Measurements from ENCODE around the gene FERMT3.
A peak's percentile ranks its signal among the peaks of the same experiment; 100 is the strongest.

Gene FERMT3

DNA sequence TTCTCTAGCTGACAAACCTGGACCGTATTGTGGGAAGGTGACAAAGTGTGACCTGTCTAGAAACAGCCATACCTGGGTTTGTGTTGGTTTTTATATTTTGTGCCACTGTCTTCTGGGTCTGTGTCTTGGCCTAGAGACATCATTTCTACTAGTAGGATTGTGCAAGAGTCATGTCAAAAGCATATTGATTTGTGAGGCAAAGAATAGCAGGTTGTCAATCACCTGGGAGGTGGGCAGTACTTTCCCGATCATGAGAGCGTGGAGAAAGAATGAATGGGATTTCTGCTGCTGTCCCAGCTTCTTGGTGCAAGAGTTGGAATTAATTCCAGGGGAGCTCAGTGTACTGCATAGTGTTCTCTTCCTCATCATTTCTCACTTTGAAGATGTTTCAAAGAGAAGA, 5.0 kb upstream of the FERMT3 start:
- Histone ChIP-seq H3K36me3 (ENCODE audit: control insufficient read depth, low read length) (peaks cover 82% of the 10 kb centered on the region), H3K9me2 (replicated peaks; ENCODE audit: control insufficient read depth, low read length) (no peaks in the 10 kb centered on the region), H3F3A (ENCODE audit: control insufficient read depth, insufficient read depth) (peaks cover 34% of the 10 kb centered on the region), H3K79me2 (ENCODE audit: control insufficient read depth, low read length) (peaks cover 6% of the 10 kb centered on the region), H3K27me3 (ENCODE audit: control insufficient read depth, low read length) (no peaks in the 10 kb centered on the region), H4K20me1 (ENCODE audit: control insufficient read depth, insufficient read depth, low read depth, low read length) (no peaks in the 10 kb centered on the region), H3K27ac (ENCODE audit: low read depth, low read length) (no peak overlapping the region), H3K9me3 (ENCODE audit: control insufficient read depth, insufficient read depth, low read length) (no peaks in the 10 kb centered on the region), H3K4me1 (ENCODE audit: control insufficient read depth, low read length) (peaks cover 39% of the 10 kb centered on the region), H3K4me3 (ENCODE audit: low read length) (no peak overlapping the region), H3K4me2 (ENCODE audit: low read length) (no peak overlapping the region)
- no peak for TF ChIP-seq EZH2phosphoT487 (IDR thresholded peaks at IDR 0.05; ENCODE audit: borderline replicate concordance, low read length)
- TF ChIP-seq CTCF (IDR thresholded peaks at IDR 0.05; ENCODE audit: low read depth, low read length, poor library complexity, severe bottlenecking) = no peak

DNA sequence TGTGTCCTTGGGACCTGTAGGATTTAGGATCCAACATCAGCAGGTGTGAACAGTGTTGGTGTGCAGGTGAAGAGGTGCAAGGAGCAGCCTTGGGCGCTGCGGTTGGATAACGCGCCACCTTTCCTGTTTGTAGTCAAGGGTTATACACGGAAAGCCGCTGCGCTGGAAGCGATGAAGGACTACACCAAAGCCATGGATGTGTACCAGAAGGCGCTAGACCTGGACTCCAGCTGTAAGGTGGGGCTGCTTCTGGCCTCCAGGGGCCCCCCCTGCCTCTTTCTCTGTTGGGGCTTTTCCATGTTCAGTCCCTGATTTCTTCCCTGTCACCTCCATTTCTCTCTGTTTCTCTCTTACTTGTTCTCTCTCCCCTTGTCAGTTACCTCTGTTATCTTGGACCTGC, 3.5 kb upstream of the FERMT3 start:
- H3K36me3 ChIP-seq (ENCODE audit: control insufficient read depth, low read length) = peaks cover 82% of the 10 kb centered on the region
- no peak overlapping the region; the same call in 1 of the 2 replicates for H3K27ac ChIP-seq (ENCODE audit: low read depth, low read length)
- no peak overlapping the region for H3K4me3 ChIP-seq (ENCODE audit: low read length)
- no peak overlapping the region for H3K4me2 ChIP-seq (ENCODE audit: low read length)
- H3K9me2 ChIP-seq (replicated peaks; ENCODE audit: control insufficient read depth, low read length) = no peaks in the 10 kb centered on the region
- no peaks in the 10 kb centered on the region for H4K20me1 ChIP-seq (ENCODE audit: control insufficient read depth, insufficient read depth, low read depth, low read length)
- TF ChIP-seq CTCF (IDR thresholded peaks at IDR 0.05; ENCODE audit: low read depth, low read length, poor library complexity, severe bottlenecking) (no peak), EZH2phosphoT487 (IDR thresholded peaks at IDR 0.05; ENCODE audit: borderline replicate concordance, low read length) (no peak)
- peaks cover 53% of the 10 kb centered on the region for H3K4me1 ChIP-seq (ENCODE audit: control insufficient read depth, low read length)
- H3K79me2 ChIP-seq (ENCODE audit: control insufficient read depth, low read length) = peaks cover 15% of the 10 kb centered on the region
- peaks cover 34% of the 10 kb centered on the region for H3F3A ChIP-seq (ENCODE audit: control insufficient read depth, insufficient read depth)
- no peaks in the 10 kb centered on the region for H3K9me3 ChIP-seq (ENCODE audit: control insufficient read depth, insufficient read depth, low read length)
- no peaks in the 10 kb centered on the region for H3K27me3 ChIP-seq (ENCODE audit: control insufficient read depth, low read length)

DNA sequence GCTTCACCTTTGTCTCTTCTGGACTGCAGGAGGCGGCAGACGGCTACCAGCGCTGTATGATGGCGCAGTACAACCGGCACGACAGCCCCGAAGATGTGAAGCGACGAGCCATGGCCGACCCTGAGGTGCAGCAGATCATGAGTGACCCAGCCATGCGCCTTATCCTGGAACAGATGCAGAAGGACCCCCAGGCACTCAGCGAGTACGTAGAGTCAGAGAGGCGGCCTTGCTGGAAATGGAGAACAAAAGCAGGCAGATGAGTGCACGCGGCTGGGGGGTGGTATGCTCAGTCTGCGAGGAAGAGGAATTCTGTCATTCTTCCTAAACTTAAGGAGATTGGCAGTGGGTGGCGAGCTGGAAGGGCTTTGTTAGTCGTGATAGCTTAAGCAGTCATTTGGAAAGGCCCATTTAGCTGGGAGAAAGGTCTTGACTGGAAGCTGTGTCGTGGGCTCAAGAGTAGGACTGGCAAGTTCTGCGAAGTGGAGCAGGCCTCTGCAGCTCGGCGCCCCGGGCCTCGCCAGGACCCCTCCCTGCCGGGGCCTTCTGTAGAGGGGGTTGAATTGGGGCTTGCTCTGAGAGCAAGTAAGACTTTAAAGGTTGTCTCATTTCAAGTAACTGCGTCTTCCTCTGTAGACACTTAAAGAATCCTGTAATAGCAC, 3.0 kb upstream of the FERMT3 start:
- H3K27ac ChIP-seq (ENCODE audit: low read depth, low read length) = peak overlapping the region; percentile 95; the same call in 1 of the 2 replicates
- H3K4me2 ChIP-seq (ENCODE audit: low read length) = no peak overlapping the region
- peaks cover 82% of the 10 kb centered on the region for H3K36me3 ChIP-seq (ENCODE audit: control insufficient read depth, low read length)

More for the DNA sequence above, 3.0 kb upstream of the FERMT3 start:
- H4K20me1 ChIP-seq (ENCODE audit: control insufficient read depth, insufficient read depth, low read depth, low read length) = no peaks in the 10 kb centered on the region; the same call in 1 of the 2 replicates
- H3K9me2 ChIP-seq (replicated peaks; ENCODE audit: control insufficient read depth, low read length) = no peaks in the 10 kb centered on the region
- H3K4me3 ChIP-seq (ENCODE audit: low read length) = no peak overlapping the region
- H3K9me3 ChIP-seq (ENCODE audit: control insufficient read depth, insufficient read depth, low read length) = no peaks in the 10 kb centered on the region
- H3K4me1 ChIP-seq (ENCODE audit: control insufficient read depth, low read length) = peaks cover 59% of the 10 kb centered on the region
- H3K27me3 ChIP-seq (ENCODE audit: control insufficient read depth, low read length) = no peaks in the 10 kb centered on the region
- peaks cover 34% of the 10 kb centered on the region for H3F3A ChIP-seq (ENCODE audit: control insufficient read depth, insufficient read depth)
- peaks cover 21% of the 10 kb centered on the region for H3K79me2 ChIP-seq (ENCODE audit: control insufficient read depth, low read length)
- TF ChIP-seq CTCF (IDR thresholded peaks at IDR 0.05; ENCODE audit: low read depth, low read length, poor library complexity, severe bottlenecking) (no peak), EZH2phosphoT487 (IDR thresholded peaks at IDR 0.05; ENCODE audit: borderline replicate concordance, low read length) (no peak)
